HG02610 (cell line): ENCODE results near the gene RPS3A.
"Not testable (repeated sequence)": the region's sequence is repeated elsewhere in the genome, so short reads cannot be mapped to it uniquely, and the experiment has no call there.

ENCODE experiments used
- ATAC-seq: cut with Tn5 transposase; IDR thresholded peaks from one replicate; pipeline ENCODE4 v1.9.1; 2021; ENCODE audit warnings: mild to moderate bottlenecking, moderate library complexity; ENCODE audit not compliant: unreplicated experiment

RPS3A gene

GRCh38 chr4:151099229-151099975 is at the start of gene RPS3A:
TSS of gene RPS3A (plus strand) at chr4:151099628. CDS start at chr4:151099653, 25 bp downstream.
- peak; percentile 93 for ATAC-seq

- ATAC-seq = no peak
These were observed 46.6 kb upstream of the RPS3A start for GRCh38 chr4:151052785-151053184.

GRCh38 chr4:151055539-151055938 is 43.9 kb upstream of the RPS3A start:
- no peak for ATAC-seq

- not testable (repeated sequence) for ATAC-seq
These were observed 36.3 kb upstream of the RPS3A start for GRCh38 chr4:151063143-151063542.

GRCh38 chr4:151067316-151067970 is 32.0 kb upstream of the RPS3A start:
- no peak for ATAC-seq

GRCh38 chr4:151074416-151074916 is 25.0 kb upstream of the RPS3A start:
- ATAC-seq = no peak

- ATAC-seq = not testable (repeated sequence)
These were observed 21.4 kb upstream of the RPS3A start for GRCh38 chr4:151077978-151078377.

- ATAC-seq = no peak
These were observed 12.0 kb upstream of the RPS3A start for GRCh38 chr4:151087467-151087866.

- ATAC-seq = no peak
These were observed 8.4 kb upstream of the RPS3A start for GRCh38 chr4:151091047-151091446.

GRCh38 chr4:151092488-151092887 is 6.9 kb upstream of the RPS3A start:
- no peak for ATAC-seq

- no peak for ATAC-seq
These were observed 6.2 kb upstream of the RPS3A start for GRCh38 chr4:151093203-151093602.

- no peak for ATAC-seq
These were observed 5.1 kb upstream of the RPS3A start for GRCh38 chr4:151094290-151094751.

- ATAC-seq = no peak
These were observed 4.3 kb upstream of the RPS3A start for GRCh38 chr4:151095142-151095541.

- no peak for ATAC-seq
These were observed 1.7 kb upstream of the RPS3A start for GRCh38 chr4:151097759-151098158.

GRCh38 chr4:151098979-151099228 is 524 bp upstream of the RPS3A start:
- no peak for ATAC-seq

GRCh38 chr4:151099976-151100417 is 569 bp downstream of the RPS3A start:
- ATAC-seq = no peak

GRCh38 chr4:151100531-151100930 is 1.1 kb downstream of the RPS3A start:
- ATAC-seq = no peak

- ATAC-seq = no peak
These were observed 4.3 kb downstream of the RPS3A start for GRCh38 chr4:151103758-151104157.

- ATAC-seq = no peak
These were observed 5.2 kb downstream of the RPS3A start for GRCh38 chr4:151104621-151105020.

- ATAC-seq = no peak
These were observed 6.1 kb downstream of the RPS3A start for GRCh38 chr4:151105454-151106032.

GRCh38 chr4:151107063-151107462 is 7.6 kb downstream of the RPS3A start:
- no peak for ATAC-seq

GRCh38 chr4:151110236-151110635 is 10.8 kb downstream of the RPS3A start:
- no peak for ATAC-seq
